Kidney (tissue), 14 donors: Measurements from ENCODE around the gene EP400. TPM values are rescaled to one million over a fixed set of nuclear protein-coding genes. Genes with fewer than 3 reads are reported as not detected.
A peak's percentile ranks its signal among the peaks of the same experiment; 100 is the strongest.

Experiments used
- DNase-seq, 5 donors: peaks; one replicate each; pipeline ENCODE4 v3.0.0-alpha.2; 2013 to 2020
- FAIRE-seq: peaks from 2 replicates; lab custom pipeline; 2012; peaks lifted over from hg19 to GRCh38; lab: Jason Lieb, UNC
- H3K27ac ChIP-seq, 2 donors: one replicate each; pipeline ENCODE4 v1.7.0; 2013; ENCODE audit warnings: low read depth in 2 of 2, low read length in 2 of 2, inconsistent platforms in 1 of 2
- H3K27me3 ChIP-seq: one replicate; pipeline ENCODE4 v1.7.1; 2013; ENCODE audit warnings: low read length, inconsistent platforms; ENCODE audit not compliant: control insufficient read depth, insufficient read depth
- H3K36me3 ChIP-seq, 3 donors: one replicate each; pipeline versions ENCODE4 v1.7.0 to v1.7.1; 2013; ENCODE audit warnings: low read length in 3 of 3, control low read depth in 1 of 3, inconsistent platforms in 1 of 3; ENCODE audit not compliant: insufficient read depth in 3 of 3, control insufficient read depth in 2 of 3
- H3K4me1 ChIP-seq, 3 donors: one replicate each; pipeline versions ENCODE4 v1.7.0 to v1.7.1; 2013; ENCODE audit warnings: low read length in 3 of 3, inconsistent platforms in 1 of 3, low read depth in 1 of 3; ENCODE audit not compliant: control insufficient read depth in 2 of 3, insufficient read depth in 2 of 3
- H3K4me3 ChIP-seq, 3 donors: one replicate each; pipeline versions ENCODE4 v1.7.0 to v1.8.1; 2013; ENCODE audit warnings: low read length in 3 of 3, control low read depth in 1 of 3, inconsistent platforms in 1 of 3
- H3K9ac ChIP-seq, 3 donors: one replicate each; pipeline versions ENCODE4 v1.7.0 to v1.7.1; 2013; ENCODE audit warnings: low read length in 3 of 3, control low read depth in 1 of 3, inconsistent platforms in 1 of 3
- H3K9me3 ChIP-seq, 3 donors: one replicate each; pipeline versions ENCODE4 v1.7.0 to v1.7.1; 2013; ENCODE audit warnings: low read length in 3 of 3, control low read depth in 1 of 3, inconsistent platforms in 1 of 3; ENCODE audit not compliant: control insufficient read depth in 2 of 3, insufficient read depth in 1 of 3
- intact Hi-C: fragments of 100-400 bp; cut with DNase I; formaldehyde crosslinking; loops from one replicate; pipeline ENCODE4 v1.11.1; 2022
- polyA plus RNA-seq: library from polyadenylated mRNA; stranded (reverse); fragments of 350-450 nt; fragmentation: Illumina TruSeq; extraction: RNeasy Lipid Tissue Mini Kit (QIAGEN cat#74804); gene quantifications from one replicate; pipeline ENCODE4 v1.2.3, GENCODE V29; 2014; ENCODE audit warnings: low read depth, low replicate concordance; ENCODE audit not compliant: insufficient read depth
- total RNA-seq: library from RNA; stranded (reverse); fragmentation: NEBNext Ultra II Directional; extraction: Animal tissue kit (Norgen Biotek cat#: 25700); gene quantifications from one replicate; pipeline ENCODE4 v1.2.1, GENCODE V29; 2021
- TF ChIP-seq, protein P1 (sequence below): IDR thresholded peaks from 3 replicates; pipeline ENCODE4 v1.5.1; 2012; ENCODE audit warnings: mild to moderate bottlenecking, moderate library complexity, borderline replicate concordance; ENCODE audit not compliant: insufficient read depth; ENCODE audit errors: extremely low read depth
- donor health status: control.
- donor health status: control.
- donor health status: control.
- donor health status: control.
- donor health status: control.
- donor health status: DM: yes; HTN: yes; CAD: no.
- donor health status: Normal renal cell carcinoma (clear cell type).

EP400 gene
- total and polyA plus RNA-seq, 2 donors from 2014 or later, result 7.5 to 44.7 TPM

DNA sequence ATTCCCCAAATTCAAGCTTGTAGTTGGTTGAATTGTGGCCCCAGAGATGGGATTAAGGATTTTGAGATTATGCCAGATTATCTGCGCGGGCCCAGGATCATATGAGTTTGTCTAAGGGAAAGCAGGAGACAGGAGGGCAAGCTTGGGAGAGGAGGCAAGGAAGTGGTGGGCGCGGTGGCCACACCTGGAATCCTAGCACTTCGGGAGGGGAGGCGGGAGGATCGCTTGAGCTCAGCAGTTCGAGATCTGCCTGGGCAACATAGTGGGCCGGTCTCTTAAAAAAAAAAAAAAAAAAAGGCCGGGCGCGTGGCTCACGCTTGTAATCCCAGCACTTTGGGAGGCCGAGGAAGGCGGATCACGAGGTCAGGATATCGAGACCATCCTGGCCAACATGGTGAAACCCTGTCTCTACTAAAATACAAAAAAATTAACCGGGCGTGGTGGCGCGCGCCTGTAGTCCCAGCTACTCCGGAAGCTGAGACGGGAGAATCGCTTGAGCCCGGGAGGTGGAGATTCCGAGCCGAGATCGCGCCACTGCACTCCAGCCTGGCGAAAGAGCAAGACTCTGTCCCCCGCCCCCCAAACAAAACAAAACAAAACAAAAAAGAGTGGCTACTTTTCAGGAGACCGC, 21.5 kb upstream of the EP400 start:
- intact Hi-C loops, result no loop called here
- peak overlapping the region in 2 of 3 donors; percentile 32 to 55 for H3K9ac ChIP-seq
- TF ChIP-seq, protein P1, sequence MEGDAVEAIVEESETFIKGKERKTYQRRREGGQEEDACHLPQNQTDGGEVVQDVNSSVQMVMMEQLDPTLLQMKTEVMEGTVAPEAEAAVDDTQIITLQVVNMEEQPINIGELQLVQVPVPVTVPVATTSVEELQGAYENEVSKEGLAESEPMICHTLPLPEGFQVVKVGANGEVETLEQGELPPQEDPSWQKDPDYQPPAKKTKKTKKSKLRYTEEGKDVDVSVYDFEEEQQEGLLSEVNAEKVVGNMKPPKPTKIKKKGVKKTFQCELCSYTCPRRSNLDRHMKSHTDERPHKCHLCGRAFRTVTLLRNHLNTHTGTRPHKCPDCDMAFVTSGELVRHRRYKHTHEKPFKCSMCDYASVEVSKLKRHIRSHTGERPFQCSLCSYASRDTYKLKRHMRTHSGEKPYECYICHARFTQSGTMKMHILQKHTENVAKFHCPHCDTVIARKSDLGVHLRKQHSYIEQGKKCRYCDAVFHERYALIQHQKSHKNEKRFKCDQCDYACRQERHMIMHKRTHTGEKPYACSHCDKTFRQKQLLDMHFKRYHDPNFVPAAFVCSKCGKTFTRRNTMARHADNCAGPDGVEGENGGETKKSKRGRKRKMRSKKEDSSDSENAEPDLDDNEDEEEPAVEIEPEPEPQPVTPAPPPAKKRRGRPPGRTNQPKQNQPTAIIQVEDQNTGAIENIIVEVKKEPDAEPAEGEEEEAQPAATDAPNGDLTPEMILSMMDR, result no peak
- FAIRE-seq (no peak), DNase-seq (no peak)
- no peaks in the 10 kb centered on the region for H3K9me3 ChIP-seq
- peaks cover 0 to 6% (median 4%) of the 10 kb centered on the region in 3 donors for H3K4me1 ChIP-seq
- no peaks in the 10 kb centered on the region for H3K27me3 ChIP-seq
- peaks cover 2 to 13% (median 9%) of the 10 kb centered on the region in 3 donors for H3K36me3 ChIP-seq
- H3K27ac ChIP-seq, result peak overlapping the region; percentile 57 to 81
- peak overlapping the region; percentile 20 to 64 (median 28) for H3K4me3 ChIP-seq

GRCh38 chr12:131928711-131929580, 20.8 kb upstream of the EP400 start, which contains the start of gene PUS1:
TSS of gene PUS1 (plus strand) at chr12:131929276. CDS start at chr12:131929723, 447 bp downstream.
- intact Hi-C loops, result no loop called here
- Histone ChIP-seq H3K9me3 (no peaks in the 10 kb centered on the region), H3K36me3 (peaks cover 2 to 21% (median 12%) of the 10 kb centered on the region in 3 donors), H3K27ac (peak within 1 kb of the TSS; percentile 57 to 81), H3K9ac (peak within 1 kb of the TSS in 2 of 3 donors; percentile 32 to 55), H3K27me3 (no peaks in the 10 kb centered on the region), H3K4me3 (peak within 1 kb of the TSS; percentile 47 to 75 (median 70)), H3K4me1 (peaks cover 0 to 6% (median 4%) of the 10 kb centered on the region in 3 donors)
- FAIRE-seq (no peak), DNase-seq (peak; percentile 96 to 98 (median 98))
- TF ChIP-seq, protein P1, result no peak

GRCh38 chr12:131929581-131930456, 19.9 kb upstream of the EP400 start:
- Histone ChIP-seq H3K9ac (peak overlapping the region in 1 of 3 donors; percentile 34), H3K27me3 (no peaks in the 10 kb centered on the region), H3K4me3 (peak overlapping the region; percentile 47 to 75 (median 70)), H3K4me1 (peaks cover 0 to 6% (median 4%) of the 10 kb centered on the region in 3 donors), H3K36me3 (peaks cover 2 to 22% (median 16%) of the 10 kb centered on the region in 3 donors), H3K9me3 (no peaks in the 10 kb centered on the region), H3K27ac (no peak overlapping the region)
- FAIRE-seq, result no peak
- TF ChIP-seq, protein P1, result no peak
- DNase-seq, result peak; percentile 17 to 81 (median 35)
- intact Hi-C loops, result no loop called here
